Inferior parietal cortex (tissue), 1 donor: ENCODE data around the gene PDGFRB.

Source experiments
- DNase-seq: peaks from one replicate; pipeline ENCODE4 v3.0.0-alpha.2; 2016; ENCODE audit errors: extremely low spot score

The PDGFRB gene

GRCh38 chr5:150181766-150182545 lies 26.3 kb upstream of the PDGFRB start:
- no peak for DNase-seq

GRCh38 chr5:150181027-150181426 lies 25.4 kb upstream of the PDGFRB start:
- no peak for DNase-seq

DNA sequence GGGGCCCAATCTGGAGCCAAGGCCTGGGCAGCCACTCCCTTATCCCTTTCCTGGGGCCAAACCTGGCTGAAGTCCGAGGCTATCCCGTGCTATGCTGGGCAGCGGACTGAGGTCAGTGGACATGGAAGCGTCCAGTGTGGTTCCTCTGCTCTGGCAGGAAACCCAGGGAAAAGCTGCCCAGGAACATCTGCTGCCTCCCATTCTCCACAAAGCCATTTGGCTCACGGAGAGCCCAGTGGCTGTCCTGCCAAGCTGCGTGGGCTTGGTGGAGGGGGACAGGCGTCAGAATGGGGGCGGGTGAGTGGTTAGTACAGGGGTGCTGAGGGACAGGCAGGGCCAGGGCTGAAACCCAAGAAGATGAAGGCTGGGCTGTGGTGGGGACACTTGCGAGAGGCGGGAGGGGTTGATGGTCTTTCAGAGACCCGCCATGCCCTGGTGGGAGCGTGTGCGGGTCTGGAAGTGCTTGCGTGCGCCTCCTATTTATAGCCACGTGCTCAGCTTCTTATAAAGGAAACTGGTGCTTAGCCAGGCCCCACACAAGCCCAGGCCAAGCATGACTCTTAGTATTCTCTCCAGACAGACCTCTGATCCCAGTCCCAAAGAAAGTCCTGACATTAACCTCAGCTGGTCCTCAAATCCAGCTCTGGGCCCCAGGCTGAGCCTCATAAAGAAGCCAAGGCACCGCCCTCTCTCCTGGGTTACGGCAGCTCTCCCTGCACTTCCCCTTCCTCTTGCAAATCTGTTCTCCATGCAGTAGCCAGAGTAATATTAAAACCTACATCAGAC lies 24.8 kb upstream of the PDGFRB start:
- no peak for DNase-seq

DNA sequence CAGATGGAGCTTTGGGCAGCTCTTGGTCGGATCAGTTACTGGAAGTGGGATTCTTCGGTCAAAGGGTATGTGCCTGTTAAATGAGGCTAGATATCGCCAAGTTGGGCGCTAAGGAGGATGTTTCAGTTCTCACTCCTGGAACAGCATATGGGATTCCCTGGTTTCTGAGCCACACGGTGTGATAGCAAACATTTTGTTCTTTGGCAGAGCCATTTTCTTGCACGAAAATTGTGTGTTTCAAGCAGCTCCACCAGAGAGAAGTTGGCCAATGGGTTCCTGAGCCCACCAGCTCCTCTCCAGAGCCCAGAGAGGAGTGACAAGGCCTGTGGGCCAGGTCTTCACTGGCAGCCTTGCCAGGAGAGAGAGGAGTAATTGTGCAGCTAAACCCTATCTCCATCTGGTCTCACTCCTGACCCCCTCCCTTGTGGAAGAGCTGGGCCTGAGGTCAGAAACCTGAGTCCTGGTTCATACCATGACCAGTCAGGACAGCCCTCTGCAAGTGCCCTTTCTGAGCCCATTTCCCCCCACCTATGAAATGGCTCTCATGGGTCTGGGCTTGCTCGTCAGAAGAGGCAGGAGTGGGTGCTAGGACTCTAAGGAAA lies 23.5 kb upstream of the PDGFRB start:
- no peak for DNase-seq

DNA sequence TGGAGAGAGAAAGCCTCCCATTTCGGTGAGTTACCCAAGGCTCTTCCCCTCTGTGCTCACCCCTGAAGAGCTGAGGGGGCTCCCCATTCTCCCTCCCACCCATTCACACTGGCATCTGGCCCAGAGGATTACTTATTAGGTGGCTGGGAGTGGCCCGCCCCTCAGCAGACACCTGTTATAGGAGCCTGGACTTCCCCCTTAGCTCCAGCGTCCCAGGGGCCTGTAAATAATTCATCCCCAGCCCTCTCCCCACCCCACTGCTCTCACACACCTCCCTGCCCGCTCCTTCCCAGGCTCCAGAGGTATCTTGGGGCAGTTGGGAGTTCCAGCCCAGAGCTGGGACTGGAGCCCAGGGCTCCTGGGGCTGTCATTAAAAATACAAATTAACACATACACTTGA lies 22.6 kb upstream of the PDGFRB start:
- no peak for DNase-seq

DNA sequence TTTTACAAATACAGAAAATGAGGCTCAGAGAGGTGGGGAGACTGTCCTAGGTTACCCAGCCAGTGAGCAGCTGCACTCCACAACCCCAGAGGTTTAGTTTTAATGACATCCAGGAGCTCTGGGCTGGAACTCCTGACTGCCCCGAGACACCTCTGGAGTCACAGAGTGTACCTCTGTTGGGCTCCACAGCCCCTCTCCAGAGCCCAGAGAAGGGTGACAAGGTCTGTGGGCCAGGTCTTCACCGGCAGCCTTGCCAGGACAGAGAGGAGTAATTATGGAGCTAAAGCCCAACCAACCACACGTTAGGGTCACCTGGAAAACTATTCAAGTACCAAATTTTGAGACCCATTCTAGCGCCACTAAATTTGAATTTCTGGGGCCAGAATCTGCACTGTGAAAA lies 22.1 kb upstream of the PDGFRB start:
- DNase-seq, result no peak

DNA sequence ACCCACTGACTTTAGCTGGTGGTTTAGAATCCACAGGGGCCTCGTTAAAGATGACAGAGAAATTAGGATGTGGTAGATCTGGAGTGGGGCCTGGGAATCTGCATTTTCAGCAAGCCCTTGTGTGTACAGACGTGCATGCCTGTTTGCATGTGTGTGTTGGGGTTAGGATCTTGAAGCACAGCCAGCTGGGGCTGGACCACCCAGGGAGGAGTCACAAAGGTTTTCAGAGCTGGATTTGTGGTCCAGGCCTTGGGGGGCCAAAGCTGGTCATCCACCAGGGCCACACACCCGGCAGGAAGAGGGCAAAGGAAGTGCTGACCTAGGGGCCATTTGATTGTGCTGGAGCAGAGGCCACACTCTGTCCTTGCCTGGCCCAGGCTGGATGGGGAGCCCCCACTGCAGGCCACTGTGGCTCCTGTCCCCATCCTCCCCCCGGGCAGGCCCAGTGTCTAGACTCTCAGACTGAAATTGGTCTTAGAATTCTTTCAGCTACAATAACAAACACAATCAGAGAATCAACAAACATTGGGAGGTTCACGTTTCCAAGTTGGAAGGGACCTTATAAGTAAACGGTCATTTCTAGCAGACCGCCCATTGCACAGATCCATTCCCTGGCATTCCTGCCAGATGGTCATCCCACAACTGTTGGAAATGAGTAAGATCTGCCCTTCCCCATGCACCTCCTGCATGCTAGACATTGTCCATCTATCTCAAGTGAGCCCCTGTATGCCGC lies 21.3 kb upstream of the PDGFRB start:
- DNase-seq, result no peak

DNA sequence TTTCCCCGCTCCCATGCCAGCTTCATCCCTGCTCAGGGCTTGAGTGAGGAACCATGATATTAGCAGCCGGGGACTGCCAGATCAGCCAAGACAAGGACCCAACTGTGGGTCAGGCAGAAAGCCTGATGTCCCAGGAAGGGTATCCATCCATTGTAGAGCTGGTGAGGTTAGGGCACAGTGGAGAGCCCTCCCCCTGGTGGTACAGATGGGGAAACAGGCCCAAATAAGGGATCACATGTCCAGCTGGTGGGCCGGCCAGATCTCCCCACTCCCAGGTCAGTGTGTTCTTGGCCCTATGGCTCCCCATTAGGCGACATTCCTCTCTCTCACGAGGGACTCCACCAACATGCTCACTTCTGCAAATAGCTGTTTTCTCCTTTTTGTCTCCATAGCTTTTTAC lies 19.9 kb upstream of the PDGFRB start:
- DNase-seq, result no peak

- DNase-seq, result no peak
Measured at GRCh38 chr5:150175076-150175475, 19.4 kb upstream of the PDGFRB start.

DNA sequence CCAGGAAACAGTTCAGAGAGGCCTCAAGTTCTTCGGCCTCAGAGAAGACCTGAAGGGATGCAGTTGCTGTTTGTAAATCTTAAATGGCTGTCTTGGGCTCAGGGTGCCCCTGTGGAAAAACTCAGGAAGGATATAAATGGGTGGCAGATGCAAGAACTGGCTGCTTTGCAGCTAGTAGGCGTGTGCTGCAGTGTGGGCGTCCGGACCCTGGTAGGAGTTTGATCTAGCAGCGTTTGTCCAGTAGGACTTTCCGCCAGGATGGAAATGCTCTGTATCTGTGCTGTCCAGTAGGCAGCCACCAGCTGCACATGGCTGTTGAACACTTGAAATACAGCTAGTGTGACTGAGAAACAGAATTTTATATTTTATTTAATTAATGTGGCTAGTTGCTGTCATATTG lies 18.6 kb upstream of the PDGFRB start:
- DNase-seq, result no peak

GRCh38 chr5:150173161-150173560 lies 17.5 kb upstream of the PDGFRB start:
- DNase-seq, result no peak

DNA sequence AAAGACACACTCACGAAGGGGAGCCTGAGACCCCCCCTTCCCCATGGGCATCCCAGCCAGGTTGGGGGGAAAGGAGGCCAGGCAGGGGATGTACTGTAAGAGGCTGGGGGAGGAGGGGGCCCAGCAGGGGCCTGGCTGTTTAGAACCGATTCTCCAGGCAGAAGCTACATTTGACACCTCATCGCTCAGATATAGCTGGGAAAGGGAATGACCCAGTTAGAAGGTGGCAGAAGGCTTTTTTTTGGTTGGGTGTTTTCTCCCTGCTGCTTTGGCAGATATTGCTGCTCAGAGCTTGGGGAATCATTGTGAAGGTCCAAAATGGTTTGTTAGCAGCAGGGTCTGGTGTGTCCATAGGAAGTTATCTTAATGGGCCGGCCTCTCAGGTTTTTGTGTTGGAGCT lies 16.9 kb upstream of the PDGFRB start:
- no peak for DNase-seq

GRCh38 chr5:150172145-150172544 lies 16.5 kb upstream of the PDGFRB start:
- DNase-seq, result no peak

DNA sequence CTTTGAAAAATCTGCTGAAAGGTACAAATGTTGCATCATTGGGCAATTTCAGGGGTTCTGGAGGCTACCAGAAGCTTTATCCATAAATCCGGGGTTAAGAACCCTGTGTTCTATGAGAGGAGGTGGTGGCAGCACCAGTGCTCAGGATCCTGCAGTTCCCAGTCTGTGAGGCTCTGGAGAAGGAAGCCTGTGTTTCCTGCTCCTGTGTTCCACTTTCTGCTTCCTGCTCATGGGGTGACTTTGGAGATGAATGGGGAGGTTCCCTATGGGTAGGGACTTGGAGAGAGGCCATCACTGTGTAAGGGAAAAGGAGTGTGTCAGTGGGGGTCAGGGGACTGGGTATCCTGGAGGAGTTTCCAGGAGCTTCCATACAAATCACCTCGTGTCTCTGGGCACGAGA lies 13.2 kb upstream of the PDGFRB start:
- no peak for DNase-seq

- DNase-seq, result no peak
Measured at GRCh38 chr5:150167908-150168307, 12.3 kb upstream of the PDGFRB start.

- no peak for DNase-seq
Measured at GRCh38 chr5:150167512-150167850, 11.8 kb upstream of the PDGFRB start.

- DNase-seq, result no peak
Measured at GRCh38 chr5:150166650-150167511, 11.2 kb upstream of the PDGFRB start, which contains the start of gene CDX1. Gene CDX1, plus strand, starts transcription at chr5:150166778. Its CDS starts 99 bp downstream, at chr5:150166877.

DNA sequence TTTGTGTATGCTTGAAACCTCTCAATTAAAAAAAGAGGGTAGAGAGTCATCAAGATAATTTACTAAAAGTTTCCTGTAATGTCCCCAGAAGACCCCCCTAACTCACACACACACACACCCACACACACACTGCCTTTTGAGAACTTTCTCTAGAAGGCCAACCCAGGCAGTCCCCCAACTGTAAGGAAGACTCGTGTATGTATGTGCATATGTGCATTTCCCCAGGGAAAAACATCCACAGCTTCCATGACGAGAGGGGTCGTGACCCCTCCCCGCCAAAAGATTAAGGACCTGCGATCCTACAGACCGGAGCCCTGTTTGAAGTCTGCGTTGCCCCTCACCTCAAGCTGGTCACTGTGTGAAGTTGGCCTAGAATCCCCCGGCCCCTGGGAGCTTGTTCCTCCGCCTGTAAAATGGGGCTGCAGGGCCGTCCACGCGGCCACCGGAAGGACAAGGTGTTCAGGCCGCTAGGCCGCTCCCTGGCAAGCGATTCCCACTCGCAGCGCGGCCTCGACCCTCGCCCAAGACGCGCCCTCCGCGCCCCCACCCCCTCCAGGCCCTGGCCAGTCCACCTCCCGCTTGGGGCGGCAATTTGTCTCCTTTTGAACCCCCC lies 10.5 kb upstream of the PDGFRB start:
- DNase-seq, result no peak

DNA sequence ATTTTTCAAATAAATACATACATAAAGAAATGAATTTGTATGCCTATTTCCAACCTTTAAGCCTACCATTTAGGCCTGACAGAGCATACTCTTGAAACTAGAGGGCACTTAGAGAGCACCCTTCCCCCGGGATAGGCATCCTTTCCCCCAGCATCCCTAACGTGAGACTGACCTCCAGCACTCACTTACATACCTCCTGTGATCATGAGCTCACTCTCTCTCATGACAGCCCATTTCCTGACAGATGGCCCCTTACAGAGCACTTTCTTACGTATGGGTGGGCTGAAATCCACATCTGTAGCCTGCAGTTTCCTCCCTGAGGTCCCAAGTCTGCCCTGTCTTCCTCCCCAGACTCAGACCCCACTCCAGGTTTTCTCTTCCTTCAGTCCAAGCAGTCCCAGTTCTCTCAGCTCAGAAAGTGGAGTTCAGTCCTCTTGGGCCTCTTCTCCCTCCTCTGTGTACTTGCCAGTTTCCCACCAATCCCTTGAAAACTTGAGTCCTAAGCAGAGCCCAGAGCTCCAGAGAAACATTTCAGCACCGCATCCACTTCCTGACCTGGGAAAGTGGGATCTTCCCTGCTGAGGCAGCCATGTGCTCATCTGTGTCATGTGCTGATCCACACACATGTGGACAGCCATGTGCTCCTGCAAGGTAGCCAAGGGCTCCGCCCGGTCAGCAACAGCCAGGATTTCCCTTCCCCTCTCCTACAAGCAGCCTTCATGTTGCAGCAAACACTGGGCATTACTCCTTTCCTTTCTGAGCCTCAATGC lies 8.8 kb upstream of the PDGFRB start:
- no peak for DNase-seq

DNA sequence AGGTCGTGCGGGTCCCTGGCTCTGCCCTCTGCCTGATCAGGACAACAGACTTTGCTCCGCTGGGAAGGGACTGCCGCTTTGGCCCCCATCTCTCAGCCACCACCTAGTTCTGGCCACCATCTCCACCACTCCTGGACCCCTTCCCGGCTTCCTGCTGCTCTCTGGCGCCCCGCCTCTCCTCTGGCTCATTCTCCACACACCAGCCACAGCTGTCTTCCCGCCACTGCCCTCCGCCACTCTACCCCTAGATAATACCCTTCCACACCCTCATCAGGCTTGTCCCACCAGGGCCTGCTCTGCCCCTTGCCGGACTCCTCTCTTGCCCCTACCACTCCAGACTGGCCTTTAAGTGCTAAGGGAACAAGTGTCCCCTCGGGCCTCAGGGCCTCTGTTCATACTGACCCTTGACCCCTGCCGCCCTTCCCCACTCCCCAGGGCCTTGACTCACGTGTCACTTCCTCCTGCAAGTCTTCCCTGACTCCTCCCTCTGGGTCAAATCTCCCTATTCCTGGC lies 8.0 kb upstream of the PDGFRB start:
- no peak for DNase-seq
